HepG2 (cell line): ENCODE data around the gene ORC4. TPM values are rescaled to one million over a fixed set of nuclear protein-coding genes. Genes with fewer than 3 reads are reported as not detected.

Experiments used
- DDIT3 ChIP-seq: sonication (generic); formaldehyde crosslinking; IDR thresholded peaks from 2 replicates; pipeline ENCODE4 v1.4.0; 2020; ENCODE audit warnings: mild to moderate bottlenecking, missing genetic modification reagents
- ESRRA ChIP-seq: sonication (generic); formaldehyde crosslinking; IDR thresholded peaks from 2 replicates; pipeline ENCODE4 v1.5.1; 2020; ENCODE audit warnings: mild to moderate bottlenecking, low read depth, missing genetic modification reagents
- PRDM10 ChIP-seq: sonication (generic); formaldehyde crosslinking; IDR thresholded peaks from 2 replicates; pipeline ENCODE4 v1.4.0; 2020; ENCODE audit warnings: low read depth, missing genetic modification reagents
- RERE ChIP-seq: IDR thresholded peaks from 2 replicates; pipeline ENCODE4 v1.6.1; 2016; ENCODE audit warnings: low read depth, missing genetic modification reagents, missing compliant biosample characterization
- ZNF138 ChIP-seq: sonication (generic); formaldehyde crosslinking; IDR thresholded peaks from 2 replicates; pipeline ENCODE4 v1.5.0; 2020; ENCODE audit warnings: mild to moderate bottlenecking, low read depth, missing genetic modification reagents
- ZNF382 ChIP-seq: sonication (generic); formaldehyde crosslinking; IDR thresholded peaks from 2 replicates; pipeline ENCODE4 v1.5.0; 2020; ENCODE audit warnings: missing genetic modification reagents, mild to moderate bottlenecking, borderline replicate concordance
- ZNF563 ChIP-seq: sonication (generic); formaldehyde crosslinking; IDR thresholded peaks from 2 replicates; pipeline ENCODE4 v1.8.0; 2022; ENCODE audit warnings: mild to moderate bottlenecking, moderate library complexity, missing genetic modification reagents
- ZNF660 ChIP-seq: sonication (generic); formaldehyde crosslinking; IDR thresholded peaks from 2 replicates; pipeline ENCODE4 v1.5.1; 2020; ENCODE audit warnings: mild to moderate bottlenecking, low read depth, missing genetic modification reagents, borderline replicate concordance
- polyA plus RNA-seq, 8 experiments: library from polyadenylated mRNA; depleted of rRNA in 3 of 8; stranded (reverse) in 7 of 8; unstranded in 1 of 8; fragments of >200 nt; fragmentation: Illumina TruSeq in 4 of 8; extraction: Trizol in 4 of 8; gene quantifications; 2 replicates each; pipeline versions ENCODE4 v1.2.1 to v1.2.3, GENCODE V29; 2011 to 2016; ENCODE audit warnings: low read depth in 4 of 8, missing spikeins in 1 of 8, mixed read lengths in 1 of 8; ENCODE audit not compliant: insufficient read depth in 1 of 8
- total RNA-seq, 5 experiments: library from RNA; depleted of rRNA; stranded (reverse); fragments of >200 nt; fragmentation: Illumina TruSeq; extraction: Trizol; gene quantifications; 2 replicates each; pipeline ENCODE4 v1.2.3, GENCODE V29; 2016; ENCODE audit warnings: low read depth in 1 of 5
- TF ChIP-seq, protein P1 (sequence below): fragments of 450-650 bp; IDR thresholded peaks from 2 replicates; pipeline ENCODE4 v1.6.1; 2017; ENCODE audit warnings: mild to moderate bottlenecking
- TF ChIP-seq, protein P2 (sequence below): IDR thresholded peaks from 2 replicates; pipeline ENCODE4 v1.6.1; 2012; ENCODE audit warnings: low read length, improper control_type of control experiment

Gene ORC4
- total and polyA plus RNA-seq, 2 of the 13 experiments (the other 11 are each of a cell fraction or from before 2014, with no cell fraction given): 28.6 to 84.8 TPM

GRCh38 chr2:148020111-148021058 is at the start of gene ORC4 (continued):
- no peak; the same call in 1 of the 2 replicates for TF ChIP-seq RERE (CRISPR knock-in tag)
- no peak for TF ChIP-seq ZNF660 (CRISPR knock-in tag)
- no peak for TF ChIP-seq ZNF382 (CRISPR knock-in tag)
- peak; percentile 27; the same call in 1 of the 2 replicates for TF ChIP-seq PRDM10 (CRISPR knock-in tag)
- TF ChIP-seq, protein P1, sequence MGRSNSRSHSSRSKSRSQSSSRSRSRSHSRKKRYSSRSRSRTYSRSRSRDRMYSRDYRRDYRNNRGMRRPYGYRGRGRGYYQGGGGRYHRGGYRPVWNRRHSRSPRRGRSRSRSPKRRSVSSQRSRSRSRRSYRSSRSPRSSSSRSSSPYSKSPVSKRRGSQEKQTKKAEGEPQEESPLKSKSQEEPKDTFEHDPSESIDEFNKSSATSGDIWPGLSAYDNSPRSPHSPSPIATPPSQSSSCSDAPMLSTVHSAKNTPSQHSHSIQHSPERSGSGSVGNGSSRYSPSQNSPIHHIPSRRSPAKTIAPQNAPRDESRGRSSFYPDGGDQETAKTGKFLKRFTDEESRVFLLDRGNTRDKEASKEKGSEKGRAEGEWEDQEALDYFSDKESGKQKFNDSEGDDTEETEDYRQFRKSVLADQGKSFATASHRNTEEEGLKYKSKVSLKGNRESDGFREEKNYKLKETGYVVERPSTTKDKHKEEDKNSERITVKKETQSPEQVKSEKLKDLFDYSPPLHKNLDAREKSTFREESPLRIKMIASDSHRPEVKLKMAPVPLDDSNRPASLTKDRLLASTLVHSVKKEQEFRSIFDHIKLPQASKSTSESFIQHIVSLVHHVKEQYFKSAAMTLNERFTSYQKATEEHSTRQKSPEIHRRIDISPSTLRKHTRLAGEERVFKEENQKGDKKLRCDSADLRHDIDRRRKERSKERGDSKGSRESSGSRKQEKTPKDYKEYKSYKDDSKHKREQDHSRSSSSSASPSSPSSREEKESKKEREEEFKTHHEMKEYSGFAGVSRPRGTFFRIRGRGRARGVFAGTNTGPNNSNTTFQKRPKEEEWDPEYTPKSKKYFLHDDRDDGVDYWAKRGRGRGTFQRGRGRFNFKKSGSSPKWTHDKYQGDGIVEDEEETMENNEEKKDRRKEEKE: no peak
- peak; percentile 71; the same call in 1 of the 2 replicates for TF ChIP-seq ESRRA (CRISPR knock-in tag)
- TF ChIP-seq, protein P2, sequence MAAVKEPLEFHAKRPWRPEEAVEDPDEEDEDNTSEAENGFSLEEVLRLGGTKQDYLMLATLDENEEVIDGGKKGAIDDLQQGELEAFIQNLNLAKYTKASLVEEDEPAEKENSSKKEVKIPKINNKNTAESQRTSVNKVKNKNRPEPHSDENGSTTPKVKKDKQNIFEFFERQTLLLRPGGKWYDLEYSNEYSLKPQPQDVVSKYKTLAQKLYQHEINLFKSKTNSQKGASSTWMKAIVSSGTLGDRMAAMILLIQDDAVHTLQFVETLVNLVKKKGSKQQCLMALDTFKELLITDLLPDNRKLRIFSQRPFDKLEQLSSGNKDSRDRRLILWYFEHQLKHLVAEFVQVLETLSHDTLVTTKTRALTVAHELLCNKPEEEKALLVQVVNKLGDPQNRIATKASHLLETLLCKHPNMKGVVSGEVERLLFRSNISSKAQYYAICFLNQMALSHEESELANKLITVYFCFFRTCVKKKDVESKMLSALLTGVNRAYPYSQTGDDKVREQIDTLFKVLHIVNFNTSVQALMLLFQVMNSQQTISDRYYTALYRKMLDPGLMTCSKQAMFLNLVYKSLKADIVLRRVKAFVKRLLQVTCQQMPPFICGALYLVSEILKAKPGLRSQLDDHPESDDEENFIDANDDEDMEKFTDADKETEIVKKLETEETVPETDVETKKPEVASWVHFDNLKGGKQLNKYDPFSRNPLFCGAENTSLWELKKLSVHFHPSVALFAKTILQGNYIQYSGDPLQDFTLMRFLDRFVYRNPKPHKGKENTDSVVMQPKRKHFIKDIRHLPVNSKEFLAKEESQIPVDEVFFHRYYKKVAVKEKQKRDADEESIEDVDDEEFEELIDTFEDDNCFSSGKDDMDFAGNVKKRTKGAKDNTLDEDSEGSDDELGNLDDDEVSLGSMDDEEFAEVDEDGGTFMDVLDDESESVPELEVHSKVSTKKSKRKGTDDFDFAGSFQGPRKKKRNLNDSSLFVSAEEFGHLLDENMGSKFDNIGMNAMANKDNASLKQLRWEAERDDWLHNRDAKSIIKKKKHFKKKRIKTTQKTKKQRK: no peak
- no peak for TF ChIP-seq DDIT3 (CRISPR knock-in tag)
- peak; percentile 88; the same call in 1 of the 2 replicates for TF ChIP-seq ZNF563 (CRISPR knock-in tag)
- TF ChIP-seq ZNF138 (CRISPR knock-in tag): peak; percentile 87; the same call in 1 of the 2 replicates
